ENCODE measurements around the gene DNAJC19. TPM values are rescaled to one million over a fixed set of nuclear protein-coding genes. Genes with fewer than 3 reads are reported as not detected.

DNAJC19 gene
- total RNA-seq (2021), result 85.6 and 86.9 TPM in 2 replicates
- percentile 81 among the genes with signal in this experiment for Bru-seq, nascent RNA
- BruChase-seq, experiment 1, labeled RNA remaining after a 2-hour chase, result percentile 85 among the genes with signal in this experiment
- BruChase-seq, experiment 2, labeled RNA remaining after a 6-hour chase, result percentile 79 among the genes with signal in this experiment
- long read RNA-seq, transcript DNAJC19-202 (5 exons, 1,239 nt), result minor isoform, 38 of 232 reads
- long read RNA-seq, transcript DNAJC19-201 (6 exons, 1,454 nt), result major isoform, 159 of 232 reads
- long read RNA-seq, transcript DNAJC19-208 (6 exons, 828 nt), result minor isoform, 13 of 232 reads
- long read RNA-seq, partial matches to known transcripts, result 1 of 232 reads
- long read RNA-seq, other reads (novel, unspliced or antisense), result 15 of 232 reads

GRCh38 chr3:180989291-180990163 is at the start of gene DNAJC19:
TSS of gene DNAJC19 (minus strand) at chr3:180989736. CDS start at chr3:180989602, 134 bp downstream.
- H3F3A ChIP-seq (ENCODE audit: insufficient read depth, low read depth), result peaks cover 29% of the 10 kb centered on the region; the same call in 1 of the 2 replicates
- TSS peak; percentile 77 for BruUV-seq (replicated peaks)
- H3K27me3 ChIP-seq (ENCODE audit: insufficient read depth, low read depth), result no peaks in the 10 kb centered on the region
- peaks cover 16% of the 10 kb centered on the region; the same call in 1 of the 2 replicates for H3K36me3 ChIP-seq (ENCODE audit: low read depth)
- peaks cover 21% of the 10 kb centered on the region for H3K79me2 ChIP-seq (ENCODE audit: low read depth)
- H3K4me2 ChIP-seq, result peak within 1 kb of the TSS; percentile 84
- CTCF ChIA-PET, result interaction anchor here (0.7 to 0.8 kb wide), 2 partner anchors 387 to 711 kb away, joined by 5 to 6 read pairs; no protein-coding TSS in a partner anchor
- no peaks in the 10 kb centered on the region for H3K9me2 ChIP-seq (ENCODE audit: insufficient read depth)
- H3K4me1 ChIP-seq (replicated peaks; ENCODE audit: insufficient read depth), result peaks cover 16% of the 10 kb centered on the region
- no peaks in the 10 kb centered on the region for H3K9me3 ChIP-seq (ENCODE audit: insufficient read depth, low read depth)
- TF ChIP-seq, protein P1, sequence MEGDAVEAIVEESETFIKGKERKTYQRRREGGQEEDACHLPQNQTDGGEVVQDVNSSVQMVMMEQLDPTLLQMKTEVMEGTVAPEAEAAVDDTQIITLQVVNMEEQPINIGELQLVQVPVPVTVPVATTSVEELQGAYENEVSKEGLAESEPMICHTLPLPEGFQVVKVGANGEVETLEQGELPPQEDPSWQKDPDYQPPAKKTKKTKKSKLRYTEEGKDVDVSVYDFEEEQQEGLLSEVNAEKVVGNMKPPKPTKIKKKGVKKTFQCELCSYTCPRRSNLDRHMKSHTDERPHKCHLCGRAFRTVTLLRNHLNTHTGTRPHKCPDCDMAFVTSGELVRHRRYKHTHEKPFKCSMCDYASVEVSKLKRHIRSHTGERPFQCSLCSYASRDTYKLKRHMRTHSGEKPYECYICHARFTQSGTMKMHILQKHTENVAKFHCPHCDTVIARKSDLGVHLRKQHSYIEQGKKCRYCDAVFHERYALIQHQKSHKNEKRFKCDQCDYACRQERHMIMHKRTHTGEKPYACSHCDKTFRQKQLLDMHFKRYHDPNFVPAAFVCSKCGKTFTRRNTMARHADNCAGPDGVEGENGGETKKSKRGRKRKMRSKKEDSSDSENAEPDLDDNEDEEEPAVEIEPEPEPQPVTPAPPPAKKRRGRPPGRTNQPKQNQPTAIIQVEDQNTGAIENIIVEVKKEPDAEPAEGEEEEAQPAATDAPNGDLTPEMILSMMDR (conservative IDR thresholded peaks at IDR 0.05), result no peak
- no peak for TF ChIP-seq EZH2 (IDR thresholded peaks at IDR 0.05; ENCODE audit: low read depth)
- DNase-seq, result peak; percentile 95 to 98
- intact Hi-C loops (cut with micrococcal nuclease; ENCODE audit: unreplicated experiment), result loop anchor here (1.0 to 10.0 kb wide), 4 partner anchors 77 to 1695 kb away; partner anchors contain the start of gene FXR1
- POLR2A ChIA-PET (ENCODE audit: unreplicated experiment), result interaction anchor here (0.6 kb wide), 2 partner anchors 77 to 1427 kb away, joined by 4 to 5 read pairs; partner anchors contain the start of gene ACTL6A
- peak within 1 kb of the TSS; percentile 97 for H2AFZ ChIP-seq
- H3K27ac ChIP-seq, result peak within 1 kb of the TSS; percentile 68
- no peaks in the 10 kb centered on the region for H4K20me1 ChIP-seq (ENCODE audit: insufficient read depth)
- H3K4me3 ChIP-seq, result peak within 1 kb of the TSS; percentile 76

DNA sequence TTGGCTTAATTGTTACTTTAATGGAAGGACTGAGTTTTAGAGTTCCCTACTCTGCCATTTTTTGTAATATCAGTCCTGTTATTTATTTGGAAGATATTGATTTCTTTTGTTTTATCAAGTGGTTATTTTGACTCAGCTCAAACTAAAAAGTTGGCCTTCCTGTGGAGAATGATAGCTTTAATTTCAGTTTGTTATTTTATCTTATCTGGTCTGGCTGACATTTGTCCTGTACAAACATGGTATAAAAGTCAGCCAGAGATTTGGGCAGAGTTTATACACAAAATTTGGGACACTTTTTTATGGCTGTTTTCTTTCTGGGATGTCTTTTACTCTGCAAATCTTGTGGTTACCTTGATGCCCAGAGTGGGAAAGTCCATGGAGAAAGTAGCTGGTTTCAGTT is 41.4 kb upstream of the DNAJC19 start:
- no peak for TF ChIP-seq EZH2 (IDR thresholded peaks at IDR 0.05; ENCODE audit: low read depth)
- TF ChIP-seq, protein P1 (conservative IDR thresholded peaks at IDR 0.05), result no peak
- Histone ChIP-seq H2AFZ (no peak overlapping the region), H3K9me3 (ENCODE audit: insufficient read depth, low read depth) (no peaks in the 10 kb centered on the region), H3K36me3 (ENCODE audit: low read depth) (no peaks in the 10 kb centered on the region), H4K20me1 (ENCODE audit: insufficient read depth) (no peaks in the 10 kb centered on the region), H3K4me1 (replicated peaks; ENCODE audit: insufficient read depth) (no peaks in the 10 kb centered on the region), H3K79me2 (ENCODE audit: low read depth) (no peaks in the 10 kb centered on the region), H3K4me3 (no peak overlapping the region), H3K27me3 (ENCODE audit: insufficient read depth, low read depth) (no peaks in the 10 kb centered on the region), H3F3A (ENCODE audit: insufficient read depth, low read depth) (no peaks in the 10 kb centered on the region), H3K4me2 (no peak overlapping the region), H3K27ac (no peak overlapping the region), H3K9me2 (ENCODE audit: insufficient read depth) (no peaks in the 10 kb centered on the region; the same call in 1 of the 2 replicates)
- CTCF ChIA-PET, result no interaction called here
- POLR2A ChIA-PET (ENCODE audit: unreplicated experiment), result interaction anchor here (0.7 kb wide), 1 partner anchor 1248 kb away, joined by 3 read pairs; no protein-coding TSS in a partner anchor
- no peak for DNase-seq
- BruUV-seq (replicated peaks), result no TSS peak
- intact Hi-C loops (cut with micrococcal nuclease; ENCODE audit: unreplicated experiment), result no loop called here

GRCh38 chr3:181025204-181025603 is 35.7 kb upstream of the DNAJC19 start:
- Histone ChIP-seq H2AFZ (no peak overlapping the region), H3K4me3 (no peak overlapping the region), H4K20me1 (ENCODE audit: insufficient read depth) (no peaks in the 10 kb centered on the region), H3K79me2 (ENCODE audit: low read depth) (no peaks in the 10 kb centered on the region), H3K4me1 (replicated peaks; ENCODE audit: insufficient read depth) (no peaks in the 10 kb centered on the region), H3K27me3 (ENCODE audit: insufficient read depth, low read depth) (no peaks in the 10 kb centered on the region), H3K4me2 (no peak overlapping the region), H3F3A (ENCODE audit: insufficient read depth, low read depth) (no peaks in the 10 kb centered on the region), H3K27ac (no peak overlapping the region), H3K9me3 (ENCODE audit: insufficient read depth, low read depth) (peaks cover 5% of the 10 kb centered on the region; the same call in 1 of the 2 replicates), H3K36me3 (ENCODE audit: low read depth) (no peaks in the 10 kb centered on the region), H3K9me2 (ENCODE audit: insufficient read depth) (no peaks in the 10 kb centered on the region; the same call in 1 of the 2 replicates)
- BruUV-seq (replicated peaks), result no TSS peak
- TF ChIP-seq EZH2 (IDR thresholded peaks at IDR 0.05; ENCODE audit: low read depth), result no peak
- TF ChIP-seq, protein P1 (conservative IDR thresholded peaks at IDR 0.05), result no peak
- intact Hi-C loops (cut with micrococcal nuclease; ENCODE audit: unreplicated experiment), result no loop called here
- ChIA-PET CTCF (no interaction called here), POLR2A (ENCODE audit: unreplicated experiment) (no interaction called here)
- no peak for DNase-seq
